ENCODE data around the gene TRIM67.

Gene TRIM67

DNA sequence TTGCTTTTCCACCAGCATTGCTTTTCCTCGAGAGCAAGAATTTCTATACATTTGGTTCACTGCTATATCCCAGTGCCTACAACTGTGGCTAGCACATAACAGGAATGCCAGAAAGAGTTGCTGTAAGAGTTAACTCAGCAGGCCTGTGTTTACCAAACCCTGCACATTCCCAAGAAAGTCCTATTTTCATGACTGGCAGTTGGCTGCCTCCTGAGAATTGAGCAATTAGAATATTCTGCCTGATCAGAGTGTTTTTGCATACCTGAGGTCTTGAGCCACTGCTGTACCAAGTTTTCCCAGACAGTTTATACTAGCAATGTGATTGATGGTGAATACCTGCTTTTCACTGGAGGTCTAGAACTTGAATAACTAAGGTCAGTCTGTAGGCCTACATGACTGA lies 76.4 kb downstream of the TRIM67 start:
- no peak for DNase-seq

DNA sequence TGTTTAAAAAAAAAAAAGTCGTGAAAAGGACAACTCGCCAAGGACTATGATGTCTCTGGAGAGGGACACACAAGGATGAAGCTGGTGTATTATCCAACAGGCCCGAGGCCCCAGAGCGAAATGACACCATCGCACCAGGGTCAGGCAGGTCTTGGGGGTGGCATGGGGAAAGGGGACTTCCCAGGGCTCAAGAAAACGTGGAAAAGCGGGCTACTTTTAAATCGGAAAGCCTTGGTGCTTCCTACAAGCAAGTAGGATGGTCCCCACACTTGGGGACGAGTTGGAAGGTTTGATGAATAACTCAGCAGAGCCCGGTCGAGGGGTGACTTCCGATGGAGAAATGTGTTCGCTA lies 78.6 kb downstream of the TRIM67 start:
- no peak for DNase-seq

DNA sequence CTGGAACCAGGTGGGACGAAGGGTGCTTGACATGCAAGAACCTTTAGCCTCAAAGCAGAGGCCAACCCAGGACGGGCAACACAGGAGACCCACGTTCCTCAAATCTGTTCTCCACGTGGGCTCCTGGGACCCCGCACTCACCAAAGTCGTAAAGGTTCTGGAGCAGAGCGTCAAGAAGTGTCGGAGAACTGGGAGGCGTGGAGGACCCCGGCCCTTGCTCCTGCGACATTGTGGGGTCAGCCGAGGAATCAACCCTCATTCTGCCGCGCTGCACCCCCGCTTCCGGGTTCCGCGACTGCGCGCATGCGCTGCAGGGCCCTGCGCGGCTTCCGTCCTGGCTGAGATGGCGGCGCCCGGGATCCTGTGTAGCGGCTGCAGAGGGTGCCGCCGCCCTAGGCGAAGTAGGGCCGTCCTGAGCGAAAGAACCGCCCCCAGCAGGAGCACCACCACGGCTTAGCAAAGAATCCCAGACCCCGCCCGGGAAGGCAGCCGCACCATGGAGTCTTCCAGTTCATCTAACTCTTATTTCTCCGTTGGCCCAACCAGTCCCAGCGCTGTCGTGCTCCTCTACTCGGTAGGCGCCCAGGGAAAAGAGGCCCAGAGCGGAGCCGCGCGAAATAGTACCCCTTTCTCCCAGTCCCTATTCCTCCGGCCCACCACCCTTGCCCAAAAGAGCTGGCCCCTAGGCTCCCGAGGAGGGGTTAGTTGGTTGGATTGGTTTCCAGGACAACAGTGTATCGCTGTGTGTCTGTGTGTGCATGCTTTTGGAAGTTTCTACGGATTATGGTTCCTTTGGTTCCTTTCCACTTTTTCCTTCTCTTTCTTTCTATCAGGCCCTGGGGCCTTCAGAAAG lies 79.3 kb downstream of the TRIM67 start, which contains the start of gene GNPAT:
GNPAT (plus strand) TSS at position 330 of the 853 bp plus-strand sequence; CDS start at position 497, 167 bp downstream.
- DNase-seq = peak; percentile 95

DNA sequence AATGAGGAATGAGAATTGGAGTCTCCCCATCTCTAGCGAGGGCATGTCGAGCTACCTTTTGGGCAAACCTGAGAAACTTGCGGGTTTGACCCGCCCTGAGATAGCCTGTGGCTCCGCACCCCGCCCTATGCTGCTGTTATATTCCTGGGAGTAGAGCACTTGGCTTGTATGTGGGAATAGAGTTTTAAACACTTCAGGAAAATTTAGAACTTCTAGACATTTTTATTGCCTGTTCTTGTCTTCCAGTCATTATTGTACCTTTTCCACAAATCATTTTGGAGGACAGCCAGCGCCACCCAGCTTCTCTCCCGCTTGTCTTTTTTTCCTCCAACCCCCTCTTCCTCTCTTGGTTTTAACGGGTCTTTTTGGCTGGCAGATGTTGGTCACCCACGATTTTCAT lies 79.9 kb downstream of the TRIM67 start:
- DNase-seq = no peak

DNA sequence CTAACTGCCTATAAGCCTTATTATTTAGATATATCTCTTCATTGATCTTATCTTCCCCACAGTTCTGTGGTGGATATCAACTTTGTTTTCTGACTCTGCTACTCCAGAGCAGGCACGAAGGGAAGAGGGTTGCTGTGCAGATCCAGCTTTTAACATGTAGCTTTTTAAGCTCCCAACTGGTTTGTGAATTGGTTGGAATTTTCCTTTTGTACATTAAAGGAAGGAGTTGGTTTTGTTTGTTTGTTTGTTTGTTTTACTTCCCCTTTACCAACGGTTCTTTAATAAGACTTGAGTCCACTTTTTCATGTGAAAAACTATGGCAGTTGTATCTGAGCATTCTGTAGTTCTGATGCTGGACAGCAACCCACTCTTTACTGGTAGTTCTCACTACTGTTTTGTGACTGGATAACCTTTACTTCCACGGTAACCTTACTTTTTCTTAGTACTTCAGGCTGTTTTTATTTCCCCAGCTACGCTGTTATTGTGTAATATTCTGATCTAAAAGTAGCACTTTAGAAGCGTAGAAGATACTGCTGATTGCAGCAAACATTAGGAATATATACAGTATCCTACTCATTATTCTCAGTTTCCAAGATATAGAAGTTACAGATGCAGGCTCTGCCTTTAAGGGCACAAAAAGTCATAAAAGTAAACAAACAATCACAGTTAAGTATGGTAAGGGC lies 80.8 kb downstream of the TRIM67 start:
- no peak for DNase-seq

DNA sequence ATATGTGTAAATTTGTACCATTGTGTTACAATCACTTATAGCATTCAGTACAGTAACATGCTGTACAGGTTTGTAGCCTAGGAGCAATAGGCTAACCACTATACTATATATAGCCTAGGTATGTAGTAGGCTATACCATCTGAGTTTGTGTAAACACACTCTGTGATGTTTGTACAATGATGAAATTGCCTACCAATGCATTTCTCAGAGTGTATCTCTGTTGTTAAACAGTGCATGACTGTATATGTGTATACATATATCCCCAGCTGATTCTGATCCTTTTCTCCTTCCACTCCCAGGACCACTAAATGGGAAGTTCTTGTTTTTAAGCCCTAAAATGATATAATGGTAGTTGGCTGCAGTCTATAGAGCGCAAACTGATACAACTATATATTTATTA lies 86.9 kb downstream of the TRIM67 start:
- DNase-seq = no peak

DNA sequence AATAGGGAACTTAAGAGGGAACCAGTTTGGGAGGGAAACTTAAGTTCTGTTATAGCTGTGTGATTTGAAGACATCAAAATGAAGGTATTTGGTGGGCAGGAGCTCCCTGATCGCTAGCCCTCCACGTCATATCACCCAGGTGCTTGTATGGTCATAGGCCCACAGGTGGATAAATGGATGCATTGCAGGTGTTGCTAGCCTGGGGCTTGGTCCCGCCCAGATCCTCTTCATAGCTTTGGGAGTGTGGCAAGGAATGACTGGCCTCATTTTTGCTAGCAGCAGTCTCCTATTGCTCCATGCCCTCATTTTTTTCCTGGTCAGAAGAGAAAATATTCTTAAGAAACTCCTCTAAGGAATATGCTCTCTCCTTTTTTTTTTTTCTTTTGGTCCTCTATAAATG lies 90.5 kb downstream of the TRIM67 start:
- DNase-seq = no peak

DNA sequence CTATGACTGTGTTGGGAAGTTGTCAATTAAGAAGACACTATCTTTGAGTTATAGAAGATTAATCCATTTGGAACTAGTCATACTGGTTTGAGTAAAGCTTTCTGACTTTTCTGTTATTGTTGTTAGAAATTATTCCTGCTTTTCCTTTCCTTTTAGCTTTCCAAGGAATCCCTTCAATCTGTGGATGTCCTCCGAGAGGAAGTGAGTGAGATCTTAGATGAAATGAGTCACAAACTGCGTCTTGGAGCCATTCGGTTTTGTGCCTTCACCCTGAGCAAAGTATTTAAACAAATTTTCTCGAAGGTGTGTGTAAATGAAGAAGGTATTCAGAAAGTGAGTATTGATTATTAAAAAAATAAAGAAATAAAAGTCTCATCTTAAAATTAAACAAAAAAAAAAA lies 98.5 kb downstream of the TRIM67 start:
- DNase-seq = no peak

DNA sequence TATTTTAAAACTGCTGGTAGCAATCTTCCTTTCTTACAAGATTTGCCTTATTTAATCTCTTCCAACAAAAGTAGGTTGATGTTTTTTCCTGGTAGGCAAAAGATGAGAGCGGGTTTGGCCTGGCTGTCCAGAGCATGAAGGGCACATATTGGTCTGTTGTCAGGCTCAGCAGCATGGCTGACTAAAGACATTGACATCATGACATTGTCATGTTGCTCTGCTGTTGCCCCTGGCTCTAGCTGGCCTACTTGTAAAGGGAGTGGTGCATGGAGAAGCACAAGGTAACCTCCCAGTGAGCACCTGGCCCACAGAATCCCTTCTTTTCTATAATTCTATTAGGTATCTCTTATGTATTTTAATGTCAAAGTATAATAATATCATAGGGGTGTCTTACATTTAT lies 102.8 kb downstream of the TRIM67 start:
- no peak for DNase-seq

DNA sequence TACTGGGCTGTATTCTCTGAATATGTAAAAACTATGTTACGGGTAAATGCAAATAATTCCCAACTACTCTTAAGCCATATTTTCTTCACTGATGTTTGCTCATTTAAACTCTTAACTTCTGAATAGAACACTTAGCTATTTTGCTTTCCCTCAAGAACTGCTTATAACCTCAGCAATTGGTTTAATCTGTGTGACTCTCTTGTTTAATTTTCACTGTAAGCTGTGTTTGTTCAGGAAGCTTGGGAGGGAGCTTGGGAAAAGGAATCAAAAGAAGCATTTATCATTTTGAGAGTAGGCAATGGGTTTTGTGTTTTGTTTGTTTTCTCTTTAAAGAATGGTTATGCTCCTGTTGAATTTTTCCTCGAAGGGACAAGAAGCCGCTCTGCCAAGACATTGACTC lies 103.5 kb downstream of the TRIM67 start:
- DNase-seq = no peak

DNA sequence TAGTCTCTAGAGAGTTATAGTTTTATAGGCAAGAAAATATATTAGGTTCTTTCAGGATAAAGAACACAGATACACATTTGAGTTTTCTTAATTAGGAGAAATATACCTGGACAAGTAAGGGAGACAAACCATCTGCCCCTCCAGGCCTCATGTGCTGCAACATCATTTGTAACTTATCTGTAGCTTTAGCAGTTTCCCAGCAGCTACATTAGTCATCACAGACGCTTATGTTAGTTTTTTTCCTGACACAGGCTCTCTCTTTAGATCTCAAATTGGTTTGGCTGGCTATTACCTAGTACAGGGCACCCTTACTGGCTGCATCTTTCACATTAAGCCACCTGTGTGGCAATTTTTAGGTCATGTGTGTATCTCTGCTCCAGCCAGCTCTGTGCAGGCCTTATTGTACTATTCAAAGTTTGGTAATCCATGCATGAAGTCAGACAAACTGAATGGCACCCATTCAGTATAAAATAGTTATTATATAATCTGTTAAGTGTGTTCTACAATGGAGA lies 105.0 kb downstream of the TRIM67 start:
- no peak for DNase-seq

All from retina (tissue), 1 donor.